Suprapubic skin (tissue), 4 donors: ENCODE results near the gene LRRC7.

Source experiments
- CTCF ChIP-seq, 2 donors: fragments of 200-600 bp in 1 of 2; fragments of 450-650 bp in 1 of 2; sonication (generic) in 1 of 2; IDR thresholded peaks; one replicate each; pipeline ENCODE4 v1.5.1; 2016 to 2019; ENCODE audit warnings: antibody characterized with exemption in 2 of 2, mild to moderate bottlenecking in 1 of 2, moderate library complexity in 1 of 2
- POLR2A ChIP-seq, 2 donors: fragments of 450-650 bp; IDR thresholded peaks; one replicate each; pipeline ENCODE4 v1.6.1; 2017; ENCODE audit warnings: antibody characterized with exemption in 2 of 2, mild to moderate bottlenecking in 2 of 2, moderate library complexity in 2 of 2
- POLR2AphosphoS5 ChIP-seq, 3 donors: sonication (generic); formaldehyde crosslinking; IDR thresholded peaks; one replicate each; pipeline ENCODE4 v1.6.1; 2017; ENCODE audit warnings: antibody characterized with exemption in 3 of 3

GRCh38 chr1:69743146-69743545, 175.4 kb downstream of the LRRC7 start:
- no peak for TF ChIP-seq CTCF (IDR thresholded peaks at IDR 0.05)
- TF ChIP-seq POLR2A (IDR thresholded peaks at IDR 0.05), result no peak
- TF ChIP-seq POLR2AphosphoS5 (IDR thresholded peaks at IDR 0.05), result no peak
